ENCODE results near the gene GNPAT.

DNA sequence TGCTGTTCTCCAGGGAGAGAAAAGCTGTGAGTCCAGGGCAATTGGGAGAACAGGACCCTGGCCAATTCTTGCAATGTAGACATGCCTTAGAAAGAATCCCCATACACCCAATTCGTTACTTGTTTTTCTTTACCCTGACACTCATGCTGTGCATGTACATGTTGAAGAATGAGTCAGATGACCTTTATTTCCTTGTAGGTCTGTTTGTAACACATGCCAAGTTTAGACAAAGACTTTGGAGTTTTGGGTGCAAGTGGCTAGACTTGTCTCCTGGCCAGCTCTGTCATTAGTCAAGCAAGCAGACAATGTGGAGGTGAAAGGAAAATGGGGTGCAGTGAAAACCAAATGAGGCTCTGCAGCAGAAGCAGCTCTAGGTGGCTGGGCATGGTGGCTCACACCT is 38.1 kb downstream of the GNPAT start:
- TF ChIP-seq, protein P1, sequence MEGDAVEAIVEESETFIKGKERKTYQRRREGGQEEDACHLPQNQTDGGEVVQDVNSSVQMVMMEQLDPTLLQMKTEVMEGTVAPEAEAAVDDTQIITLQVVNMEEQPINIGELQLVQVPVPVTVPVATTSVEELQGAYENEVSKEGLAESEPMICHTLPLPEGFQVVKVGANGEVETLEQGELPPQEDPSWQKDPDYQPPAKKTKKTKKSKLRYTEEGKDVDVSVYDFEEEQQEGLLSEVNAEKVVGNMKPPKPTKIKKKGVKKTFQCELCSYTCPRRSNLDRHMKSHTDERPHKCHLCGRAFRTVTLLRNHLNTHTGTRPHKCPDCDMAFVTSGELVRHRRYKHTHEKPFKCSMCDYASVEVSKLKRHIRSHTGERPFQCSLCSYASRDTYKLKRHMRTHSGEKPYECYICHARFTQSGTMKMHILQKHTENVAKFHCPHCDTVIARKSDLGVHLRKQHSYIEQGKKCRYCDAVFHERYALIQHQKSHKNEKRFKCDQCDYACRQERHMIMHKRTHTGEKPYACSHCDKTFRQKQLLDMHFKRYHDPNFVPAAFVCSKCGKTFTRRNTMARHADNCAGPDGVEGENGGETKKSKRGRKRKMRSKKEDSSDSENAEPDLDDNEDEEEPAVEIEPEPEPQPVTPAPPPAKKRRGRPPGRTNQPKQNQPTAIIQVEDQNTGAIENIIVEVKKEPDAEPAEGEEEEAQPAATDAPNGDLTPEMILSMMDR (IDR thresholded peaks at IDR 0.05; ENCODE audit: low read depth, low read length, missing input control), result no peak
- TF ChIP-seq SP1 (IDR thresholded peaks at IDR 0.05) (no peak), EGR1 (IDR thresholded peaks at IDR 0.05; ENCODE audit: low read depth in 2 of 2) (no peak), GABPA (IDR thresholded peaks at IDR 0.05 in 1 of 2, conservative IDR thresholded peaks at IDR 0.05 in 1 of 2) (no peak), RAD21 (IDR thresholded peaks at IDR 0.05) (no peak)
- TF ChIP-seq, protein P2, sequence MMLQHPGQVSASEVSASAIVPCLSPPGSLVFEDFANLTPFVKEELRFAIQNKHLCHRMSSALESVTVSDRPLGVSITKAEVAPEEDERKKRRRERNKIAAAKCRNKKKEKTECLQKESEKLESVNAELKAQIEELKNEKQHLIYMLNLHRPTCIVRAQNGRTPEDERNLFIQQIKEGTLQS (IDR thresholded peaks at IDR 0.05), result no peak
- TF ChIP-seq, protein P3, sequence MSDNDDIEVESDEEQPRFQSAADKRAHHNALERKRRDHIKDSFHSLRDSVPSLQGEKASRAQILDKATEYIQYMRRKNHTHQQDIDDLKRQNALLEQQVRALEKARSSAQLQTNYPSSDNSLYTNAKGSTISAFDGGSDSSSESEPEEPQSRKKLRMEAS (IDR thresholded peaks at IDR 0.05), result no peak
- TF ChIP-seq, protein P4, sequence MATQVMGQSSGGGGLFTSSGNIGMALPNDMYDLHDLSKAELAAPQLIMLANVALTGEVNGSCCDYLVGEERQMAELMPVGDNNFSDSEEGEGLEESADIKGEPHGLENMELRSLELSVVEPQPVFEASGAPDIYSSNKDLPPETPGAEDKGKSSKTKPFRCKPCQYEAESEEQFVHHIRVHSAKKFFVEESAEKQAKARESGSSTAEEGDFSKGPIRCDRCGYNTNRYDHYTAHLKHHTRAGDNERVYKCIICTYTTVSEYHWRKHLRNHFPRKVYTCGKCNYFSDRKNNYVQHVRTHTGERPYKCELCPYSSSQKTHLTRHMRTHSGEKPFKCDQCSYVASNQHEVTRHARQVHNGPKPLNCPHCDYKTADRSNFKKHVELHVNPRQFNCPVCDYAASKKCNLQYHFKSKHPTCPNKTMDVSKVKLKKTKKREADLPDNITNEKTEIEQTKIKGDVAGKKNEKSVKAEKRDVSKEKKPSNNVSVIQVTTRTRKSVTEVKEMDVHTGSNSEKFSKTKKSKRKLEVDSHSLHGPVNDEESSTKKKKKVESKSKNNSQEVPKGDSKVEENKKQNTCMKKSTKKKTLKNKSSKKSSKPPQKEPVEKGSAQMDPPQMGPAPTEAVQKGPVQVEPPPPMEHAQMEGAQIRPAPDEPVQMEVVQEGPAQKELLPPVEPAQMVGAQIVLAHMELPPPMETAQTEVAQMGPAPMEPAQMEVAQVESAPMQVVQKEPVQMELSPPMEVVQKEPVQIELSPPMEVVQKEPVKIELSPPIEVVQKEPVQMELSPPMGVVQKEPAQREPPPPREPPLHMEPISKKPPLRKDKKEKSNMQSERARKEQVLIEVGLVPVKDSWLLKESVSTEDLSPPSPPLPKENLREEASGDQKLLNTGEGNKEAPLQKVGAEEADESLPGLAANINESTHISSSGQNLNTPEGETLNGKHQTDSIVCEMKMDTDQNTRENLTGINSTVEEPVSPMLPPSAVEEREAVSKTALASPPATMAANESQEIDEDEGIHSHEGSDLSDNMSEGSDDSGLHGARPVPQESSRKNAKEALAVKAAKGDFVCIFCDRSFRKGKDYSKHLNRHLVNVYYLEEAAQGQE (IDR thresholded peaks at IDR 0.05), result no peak
